Central memory CD8-positive, alpha-beta T cell (primary cell): Measurements from ENCODE around the gene SMAD2.
A peak's percentile ranks its signal among the peaks of the same experiment; 100 is the strongest.

ENCODE experiments used
- ATAC-seq: fragments of 150-1000 bp; cut with Tn5 transposase; replicated peaks from 2 replicates; pipeline ENCODE4 v1.10.0; 2022; ENCODE audit warnings: mild to moderate bottlenecking, moderate FRiP score, moderate number of reproducible peaks; ENCODE audit not compliant: poor library complexity, severe bottlenecking; ENCODE audit errors: extremely low read depth
- DNase-seq, 2 donors: peaks; one replicate each; pipeline ENCODE4 v3.0.0; 2021; ENCODE audit warnings: low spot score in 2 of 2
- H3K27ac Mint-ChIP-seq: one replicate; pipeline ENCODE4 v1.8.0; 2022; ENCODE audit warnings: low read depth, mild to moderate bottlenecking, moderate library complexity, mixed read lengths
- H3K27me3 Mint-ChIP-seq: one replicate; pipeline ENCODE4 v1.8.0; 2022; ENCODE audit warnings: mixed read lengths
- H3K36me3 Mint-ChIP-seq: one replicate; pipeline ENCODE4 v1.8.0; 2022; ENCODE audit warnings: mild to moderate bottlenecking, moderate library complexity, mixed read lengths; ENCODE audit not compliant: insufficient read depth
- H3K4me1 Mint-ChIP-seq: one replicate; pipeline ENCODE4 v1.8.0; 2022; ENCODE audit warnings: mixed read lengths
- H3K4me3 Mint-ChIP-seq: one replicate; pipeline ENCODE4 v1.8.0; 2022; ENCODE audit warnings: mild to moderate bottlenecking, moderate library complexity, mixed read lengths
- H3K9me3 Mint-ChIP-seq: one replicate; pipeline ENCODE4 v1.8.0; 2022; ENCODE audit warnings: mixed read lengths

The SMAD2 gene

DNA sequence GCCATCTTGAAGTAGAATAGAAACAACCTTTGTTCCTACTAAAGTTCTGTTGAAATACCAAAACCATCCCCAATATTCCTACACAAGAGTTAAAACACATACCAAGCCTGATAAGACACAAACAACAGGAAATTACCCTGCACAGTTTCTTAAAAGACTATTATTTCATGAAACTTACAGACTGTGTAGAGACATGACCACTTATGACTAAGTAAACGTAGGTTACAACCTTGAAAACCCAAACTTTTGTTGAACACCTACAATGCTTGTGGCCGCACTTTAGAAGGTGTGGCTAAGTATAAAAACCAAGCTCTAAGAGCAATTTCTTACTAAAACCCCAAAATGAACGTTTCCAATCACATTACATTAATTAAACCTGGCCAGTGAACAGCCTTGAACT lies 2.0 kb downstream of the SMAD2 start:
- no peaks in the 10 kb centered on the region for H3K9me3 Mint-ChIP-seq
- H3K36me3 Mint-ChIP-seq = peaks cover 16% of the 10 kb centered on the region
- DNase-seq (no peak), ATAC-seq (no peak)
- peak overlapping the region; percentile 82 for H3K27ac Mint-ChIP-seq
- H3K27me3 Mint-ChIP-seq = no peaks in the 10 kb centered on the region
- peak overlapping the region; percentile 86 for H3K4me3 Mint-ChIP-seq
- peaks cover 60% of the 10 kb centered on the region for H3K4me1 Mint-ChIP-seq

DNA sequence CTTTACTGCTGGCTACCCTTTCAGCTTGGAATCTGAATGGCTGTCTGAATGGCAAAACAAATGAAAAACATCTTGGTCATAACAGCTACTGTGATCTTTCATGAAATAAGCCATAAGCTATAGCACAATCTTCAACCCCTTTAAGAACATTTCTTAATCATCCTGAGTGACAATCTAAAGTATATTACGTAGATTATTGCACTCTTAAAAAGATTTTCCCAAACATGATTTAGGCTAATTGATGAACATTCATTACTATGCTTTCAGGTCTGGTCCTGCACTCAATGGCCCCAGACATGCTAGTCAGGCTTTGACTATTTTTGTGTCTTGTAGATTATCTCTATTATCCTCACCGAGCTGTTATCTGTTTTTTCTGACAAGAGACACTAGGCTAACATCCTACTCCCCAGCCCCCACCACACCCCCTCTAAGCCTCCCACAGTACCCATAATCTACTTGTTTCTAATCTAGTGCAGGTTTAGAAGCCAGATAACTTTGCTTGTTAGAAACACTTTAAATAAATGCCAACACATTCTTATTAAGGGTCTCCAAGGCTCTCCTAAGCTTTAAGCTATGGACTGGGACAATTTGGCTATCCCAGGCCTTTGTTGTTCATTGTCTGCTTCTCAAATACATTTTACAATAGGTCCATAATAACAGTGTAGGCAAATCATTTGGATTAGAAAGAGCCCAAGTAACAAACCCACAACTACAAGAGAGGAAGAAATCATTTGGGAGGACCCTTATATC lies 4.2 kb downstream of the SMAD2 start:
- ATAC-seq = no peak
- DNase-seq = no peak
- no peaks in the 10 kb centered on the region for H3K27me3 Mint-ChIP-seq
- peaks cover 66% of the 10 kb centered on the region for H3K4me1 Mint-ChIP-seq
- H3K4me3 Mint-ChIP-seq = no peak overlapping the region
- H3K27ac Mint-ChIP-seq = no peak overlapping the region
- peaks cover 12% of the 10 kb centered on the region for H3K36me3 Mint-ChIP-seq
- no peaks in the 10 kb centered on the region for H3K9me3 Mint-ChIP-seq

DNA sequence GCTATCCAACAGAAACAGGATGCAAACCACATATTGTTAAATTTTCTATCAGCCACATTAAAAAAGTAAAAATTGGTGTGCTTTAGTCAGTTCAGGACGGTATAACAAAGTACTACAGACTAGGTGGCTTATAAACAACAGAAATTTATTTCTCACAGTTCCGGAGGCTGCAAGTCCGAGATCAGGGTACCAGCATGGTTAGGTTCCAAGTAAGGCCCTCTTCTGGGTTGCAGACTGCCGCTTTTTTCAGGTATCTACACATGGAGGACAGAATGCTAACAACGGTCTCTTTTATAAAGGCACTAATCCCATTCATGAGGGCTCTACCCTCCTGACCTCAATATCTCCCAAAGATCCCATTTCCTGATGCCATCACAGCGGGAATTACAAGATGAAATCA lies 10.5 kb downstream of the SMAD2 start:
- Mint-ChIP-seq H3K4me1 (peaks cover 64% of the 10 kb centered on the region), H3K36me3 (peaks cover 9% of the 10 kb centered on the region), H3K27ac (no peak overlapping the region), H3K4me3 (no peak overlapping the region), H3K9me3 (no peaks in the 10 kb centered on the region), H3K27me3 (no peaks in the 10 kb centered on the region)
- ATAC-seq (no peak), DNase-seq (no peak)

DNA sequence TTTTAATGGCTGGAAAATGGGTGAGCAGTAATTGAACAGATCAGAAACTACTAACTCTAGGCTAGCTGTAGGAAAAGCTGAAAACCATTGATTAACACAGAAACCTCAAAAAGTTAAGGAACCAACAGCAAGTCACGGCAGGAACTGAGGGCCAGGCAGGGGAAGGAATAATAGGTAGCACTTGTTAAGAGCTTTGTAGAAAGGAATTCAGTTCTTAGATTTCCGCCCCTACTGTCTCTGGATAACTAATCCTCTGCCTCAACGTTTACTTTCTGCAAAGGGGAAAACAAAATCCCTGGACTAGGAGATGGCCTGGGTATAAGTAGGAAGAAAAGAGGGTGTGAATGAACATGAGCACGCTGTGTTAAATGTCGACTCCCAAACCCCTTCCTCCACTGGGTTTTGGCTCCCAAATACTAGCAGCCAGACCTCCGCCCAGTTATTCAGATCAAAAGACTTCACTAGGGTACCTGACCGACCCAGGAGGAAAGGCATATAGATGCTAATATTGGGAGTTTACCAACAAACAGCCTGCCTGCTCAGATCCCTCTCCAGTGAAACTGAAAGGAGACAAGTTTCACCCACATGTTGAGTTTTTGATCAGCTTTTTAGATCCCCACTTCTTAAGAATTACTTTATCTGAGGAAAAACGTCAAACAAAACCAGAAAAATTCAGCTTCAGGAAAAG lies 12.4 kb downstream of the SMAD2 start:
- ATAC-seq = no peak
- peak overlapping the region; percentile 25 for H3K4me3 Mint-ChIP-seq
- H3K27me3 Mint-ChIP-seq = no peaks in the 10 kb centered on the region
- DNase-seq = no peak
- no peaks in the 10 kb centered on the region for H3K9me3 Mint-ChIP-seq
- peaks cover 7% of the 10 kb centered on the region for H3K36me3 Mint-ChIP-seq
- H3K27ac Mint-ChIP-seq = peak overlapping the region; percentile 67
- peaks cover 55% of the 10 kb centered on the region for H3K4me1 Mint-ChIP-seq

DNA sequence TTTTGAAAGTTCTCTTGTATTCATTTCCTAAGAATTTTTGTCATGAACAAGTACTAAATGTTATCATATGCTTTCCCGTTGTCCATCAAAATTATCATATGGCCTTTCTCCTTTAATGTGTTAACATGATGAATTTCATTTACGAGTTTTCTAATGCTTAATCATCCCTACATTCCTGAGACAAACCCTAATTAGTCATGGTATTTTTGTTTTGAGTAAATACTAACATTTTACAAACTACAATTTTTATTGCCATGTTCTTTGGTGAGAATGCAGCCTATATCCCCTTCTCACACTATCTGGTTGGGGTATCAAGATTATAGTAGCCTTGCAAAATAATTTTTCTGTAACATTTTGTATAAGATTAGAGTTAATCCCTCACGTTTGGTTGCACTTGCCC lies 14.5 kb downstream of the SMAD2 start:
- no peak overlapping the region for H3K4me3 Mint-ChIP-seq
- H3K36me3 Mint-ChIP-seq = peaks cover 7% of the 10 kb centered on the region
- peaks cover 62% of the 10 kb centered on the region for H3K4me1 Mint-ChIP-seq
- ATAC-seq (no peak), DNase-seq (no peak)
- no peaks in the 10 kb centered on the region for H3K27me3 Mint-ChIP-seq
- H3K9me3 Mint-ChIP-seq = no peaks in the 10 kb centered on the region
- H3K27ac Mint-ChIP-seq = peak overlapping the region; percentile 52

DNA sequence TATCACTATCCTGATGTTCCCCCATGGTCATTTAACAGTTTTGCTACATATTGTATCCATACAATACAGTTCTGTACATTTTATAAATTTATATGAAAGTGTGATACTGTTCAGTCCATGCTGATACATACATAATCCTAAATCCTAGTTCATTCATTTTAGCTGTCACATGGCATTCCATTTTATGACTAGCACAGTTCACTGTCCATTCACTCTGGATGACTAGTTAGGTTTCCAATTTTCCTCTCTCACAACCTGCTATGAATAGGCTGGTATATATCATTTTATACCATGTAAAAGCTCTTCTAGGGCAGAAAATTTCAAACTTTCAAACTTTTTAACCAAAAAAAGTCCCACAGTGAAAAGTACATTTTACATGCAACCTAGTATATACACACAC lies 15.2 kb downstream of the SMAD2 start:
- ATAC-seq (no peak), DNase-seq (no peak)
- H3K9me3 Mint-ChIP-seq = no peaks in the 10 kb centered on the region
- H3K27me3 Mint-ChIP-seq = no peaks in the 10 kb centered on the region
- H3K27ac Mint-ChIP-seq = peak overlapping the region; percentile 52
- peaks cover 61% of the 10 kb centered on the region for H3K4me1 Mint-ChIP-seq
- peaks cover 5% of the 10 kb centered on the region for H3K36me3 Mint-ChIP-seq
- no peak overlapping the region for H3K4me3 Mint-ChIP-seq

DNA sequence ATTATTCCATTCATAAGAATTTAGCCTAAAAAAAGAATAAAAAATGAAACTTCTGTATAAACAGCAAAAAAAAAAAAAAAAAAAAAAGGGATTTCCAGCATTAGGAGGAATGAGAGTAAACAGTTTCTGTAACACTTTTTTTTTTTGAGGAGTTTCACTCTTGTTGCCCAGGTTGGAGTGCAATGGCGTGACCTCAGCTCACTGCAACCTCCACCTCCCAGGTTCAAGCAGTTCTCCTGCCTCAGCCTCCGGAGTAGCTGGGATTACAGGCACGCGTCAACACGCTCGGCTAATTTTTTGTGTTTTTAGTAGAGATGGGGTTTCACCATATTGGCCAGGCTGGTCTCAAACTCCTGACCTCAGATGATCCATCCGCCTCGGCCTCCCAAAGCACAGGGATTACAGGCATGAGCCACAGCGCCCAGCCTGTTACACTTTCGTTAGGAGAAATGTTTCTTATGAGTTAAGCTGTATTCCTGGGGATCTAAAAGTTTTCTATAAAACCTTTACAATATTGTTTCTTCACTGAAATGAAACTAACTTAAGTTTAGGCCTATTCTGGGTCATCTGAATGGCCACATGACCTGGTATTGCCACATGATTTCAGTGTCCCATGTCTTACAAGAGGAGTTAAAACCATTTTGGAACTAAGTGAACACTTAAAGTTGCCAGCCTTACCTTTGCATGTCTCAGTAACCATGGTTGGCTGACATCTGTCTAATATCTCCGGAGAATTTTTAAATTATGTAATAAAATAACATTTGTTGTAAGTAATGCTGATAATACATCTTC lies 17.5 kb downstream of the SMAD2 start:
- no peak for ATAC-seq
- Mint-ChIP-seq H3K27ac (peak overlapping the region; percentile 23), H3K4me3 (no peak overlapping the region), H3K9me3 (no peaks in the 10 kb centered on the region), H3K36me3 (peaks cover 6% of the 10 kb centered on the region), H3K27me3 (no peaks in the 10 kb centered on the region), H3K4me1 (peaks cover 57% of the 10 kb centered on the region)
- DNase-seq = no peak

DNA sequence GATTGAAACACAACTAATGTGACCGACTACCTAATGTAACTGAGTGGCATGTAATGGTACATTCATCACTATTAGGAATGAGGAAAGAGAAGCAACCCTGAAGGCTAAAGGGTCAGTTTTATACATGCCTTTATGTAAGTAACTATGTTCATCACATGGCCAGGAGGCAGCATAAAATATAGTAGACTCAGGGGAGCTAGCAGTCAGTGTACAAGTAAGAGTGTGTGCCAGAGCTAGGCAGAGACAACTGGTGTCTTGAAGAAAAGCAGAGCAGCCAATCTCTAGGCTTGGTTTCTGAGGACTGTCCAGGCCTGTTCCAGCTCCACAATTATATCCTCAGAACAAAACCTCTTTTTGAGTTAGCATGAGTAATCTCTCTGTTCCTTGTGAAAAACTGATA lies 18.1 kb downstream of the SMAD2 start:
- Mint-ChIP-seq H3K27ac (peak overlapping the region; percentile 23), H3K4me1 (peaks cover 52% of the 10 kb centered on the region), H3K36me3 (peaks cover 5% of the 10 kb centered on the region), H3K4me3 (peak overlapping the region; percentile 26), H3K27me3 (no peaks in the 10 kb centered on the region), H3K9me3 (no peaks in the 10 kb centered on the region)
- DNase-seq (no peak), ATAC-seq (peak; percentile 36)

DNA sequence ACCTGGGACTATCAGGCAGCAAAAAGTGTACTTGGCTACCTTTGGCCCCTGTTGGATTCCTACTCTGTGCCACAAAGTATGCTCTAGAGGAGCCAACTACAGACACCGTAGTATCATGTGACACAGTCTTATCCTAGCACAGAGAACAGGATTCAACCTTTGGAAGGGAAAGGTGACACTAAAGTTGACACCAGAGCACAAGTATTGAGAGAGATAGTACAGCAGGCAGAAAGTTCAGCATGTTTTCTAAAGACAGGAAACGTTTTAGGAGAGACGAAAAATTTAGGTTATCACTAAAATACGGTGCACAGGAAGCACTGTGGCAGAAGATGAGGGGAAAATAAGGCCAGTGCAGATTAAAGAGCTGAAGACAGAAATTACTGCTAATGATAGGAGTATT lies 18.6 kb downstream of the SMAD2 start:
- peak overlapping the region; percentile 23 for H3K27ac Mint-ChIP-seq
- peak; percentile 64 for ATAC-seq
- H3K4me1 Mint-ChIP-seq = peaks cover 52% of the 10 kb centered on the region
- peaks cover 4% of the 10 kb centered on the region for H3K36me3 Mint-ChIP-seq
- no peaks in the 10 kb centered on the region for H3K27me3 Mint-ChIP-seq
- DNase-seq = no peak
- peak overlapping the region; percentile 26 for H3K4me3 Mint-ChIP-seq
- H3K9me3 Mint-ChIP-seq = peaks cover 1% of the 10 kb centered on the region

DNA sequence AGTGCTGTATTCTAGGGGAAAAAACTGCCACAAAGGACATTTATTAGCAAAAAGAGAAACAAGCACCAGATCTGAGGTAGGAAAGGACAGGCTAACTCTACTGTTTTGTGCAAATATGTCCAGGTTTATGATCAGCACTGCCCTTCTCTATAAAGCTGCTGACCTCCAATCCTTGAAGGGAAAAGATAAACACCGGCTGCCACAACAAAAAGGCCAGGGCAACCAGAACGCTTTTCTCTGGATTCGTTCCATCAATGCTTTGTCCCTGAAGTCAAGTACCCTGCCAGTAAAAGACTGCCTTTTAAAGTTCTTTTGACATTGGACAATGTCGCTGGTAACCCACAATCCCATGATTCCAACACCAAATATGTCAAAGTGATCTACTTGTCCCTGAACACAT lies 21.0 kb downstream of the SMAD2 start:
- H3K4me1 Mint-ChIP-seq = peaks cover 55% of the 10 kb centered on the region
- H3K27me3 Mint-ChIP-seq = no peaks in the 10 kb centered on the region
- DNase-seq (no peak), ATAC-seq (no peak)
- peaks cover 6% of the 10 kb centered on the region for H3K9me3 Mint-ChIP-seq
- peak overlapping the region; percentile 65 for H3K27ac Mint-ChIP-seq
- peaks cover 4% of the 10 kb centered on the region for H3K36me3 Mint-ChIP-seq
- H3K4me3 Mint-ChIP-seq = no peak overlapping the region

DNA sequence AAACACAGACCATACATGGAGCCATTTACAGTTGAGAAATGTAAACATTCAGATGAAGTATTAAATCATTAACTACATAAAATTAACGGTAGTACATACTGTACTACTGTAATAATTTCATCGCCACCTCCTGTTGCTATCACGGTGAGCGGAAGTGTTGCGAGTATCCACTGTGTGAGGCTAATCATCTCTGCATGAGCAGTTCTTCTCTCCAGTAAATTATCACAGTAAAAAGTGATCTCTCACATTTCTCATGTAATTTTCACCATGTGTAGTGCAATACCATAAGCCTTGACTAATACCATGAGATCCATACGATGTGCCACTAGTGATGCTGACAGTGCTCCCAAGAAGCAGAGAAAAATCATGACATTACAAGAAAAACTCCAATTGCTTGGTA lies 21.9 kb downstream of the SMAD2 start:
- H3K4me1 Mint-ChIP-seq = peaks cover 64% of the 10 kb centered on the region
- no peak for ATAC-seq
- peaks cover 9% of the 10 kb centered on the region for H3K9me3 Mint-ChIP-seq
- no peaks in the 10 kb centered on the region for H3K27me3 Mint-ChIP-seq
- DNase-seq = no peak
- peaks cover 4% of the 10 kb centered on the region for H3K36me3 Mint-ChIP-seq
- peak overlapping the region; percentile 9 for H3K27ac Mint-ChIP-seq
- no peak overlapping the region for H3K4me3 Mint-ChIP-seq

DNA sequence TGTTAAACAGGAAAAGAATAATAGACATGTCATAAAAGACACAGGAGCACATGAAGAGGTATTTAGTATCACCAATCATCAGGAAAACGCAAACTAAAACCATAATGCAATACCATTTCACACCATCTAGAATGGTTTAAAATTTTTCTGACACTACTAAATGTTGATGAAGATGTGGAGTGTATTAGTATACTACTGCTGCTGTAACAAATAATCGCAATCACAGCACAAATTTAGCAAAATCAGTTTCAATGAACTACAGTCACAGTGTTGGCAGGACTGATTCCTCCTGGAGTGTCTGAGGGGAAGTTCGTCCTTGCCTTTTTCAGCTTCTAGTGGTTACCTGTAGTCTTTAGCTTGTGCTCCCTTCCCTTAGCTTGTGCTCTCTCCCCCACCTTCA lies 24.1 kb downstream of the SMAD2 start:
- H3K9me3 Mint-ChIP-seq = peaks cover 21% of the 10 kb centered on the region
- ATAC-seq (no peak), DNase-seq (no peak)
- no peak overlapping the region for H3K27ac Mint-ChIP-seq
- peaks cover 4% of the 10 kb centered on the region for H3K36me3 Mint-ChIP-seq
- H3K27me3 Mint-ChIP-seq = no peaks in the 10 kb centered on the region
- H3K4me3 Mint-ChIP-seq = no peak overlapping the region
- H3K4me1 Mint-ChIP-seq = peaks cover 74% of the 10 kb centered on the region
